VCaP (cell line): ENCODE results near the gene RALGAPA1.
A peak's percentile ranks its signal among the peaks of the same experiment; 100 is the strongest.
"Not testable (repeated sequence)": the region's sequence is repeated elsewhere in the genome, so short reads cannot be mapped to it uniquely, and the experiment has no call there.

Experiments used
- H3K27ac ChIP-seq: fragments of 450-650 bp; 2 replicates; pipeline ENCODE4 v1.5.1; 2017
- CTCF ChIP-seq: fragments of 450-650 bp; conservative IDR thresholded peaks from 2 replicates; pipeline ENCODE4 v1.5.1; 2017; ENCODE audit warnings: mild to moderate bottlenecking, moderate library complexity

The RALGAPA1 gene

GRCh38 chr14:35687335-35687939 lies 121.7 kb downstream of the RALGAPA1 start:
- peak; percentile 97 for TF ChIP-seq CTCF
- no peak overlapping the region for H3K27ac ChIP-seq

GRCh38 chr14:35683688-35684087 lies 125.4 kb downstream of the RALGAPA1 start:
- H3K27ac ChIP-seq, result not testable (repeated sequence)

GRCh38 chr14:35682802-35683201 lies 126.3 kb downstream of the RALGAPA1 start:
- no peak overlapping the region for H3K27ac ChIP-seq
- no peak for TF ChIP-seq CTCF

- H3K27ac ChIP-seq, result no peak overlapping the region
These were observed 130.6 kb downstream of the RALGAPA1 start for GRCh38 chr14:35678403-35679028.

GRCh38 chr14:35669782-35670181 lies 139.3 kb downstream of the RALGAPA1 start:
- no peak for TF ChIP-seq CTCF
- peak overlapping the region; percentile 79 for H3K27ac ChIP-seq

More at GRCh38 chr14:35678403-35679028, 130.6 kb downstream of the RALGAPA1 start:
- no peak for TF ChIP-seq CTCF

- no peak for TF ChIP-seq CTCF
- H3K27ac ChIP-seq, result no peak overlapping the region
These were observed 142.6 kb downstream of the RALGAPA1 start for GRCh38 chr14:35666429-35667043.

- no peak for TF ChIP-seq CTCF
- H3K27ac ChIP-seq, result no peak overlapping the region
These were observed 147.2 kb downstream of the RALGAPA1 start for GRCh38 chr14:35661875-35662274.

- TF ChIP-seq CTCF, result no peak
- H3K27ac ChIP-seq, result no peak overlapping the region
These were observed 156.1 kb downstream of the RALGAPA1 start for GRCh38 chr14:35653045-35653444.
